NCI-H2081 (cell line): ENCODE measurements around the gene PXYLP1.

Source experiments
- DNase-seq, 2 experiments: peaks; one replicate each; lab custom pipeline; 2025; lab: John Stamatoyannopoulos, UW

The PXYLP1 gene

GRCh38 chr3:141326626-141327025, 95.0 kb downstream of the PXYLP1 start:
- no peak for DNase-seq

GRCh38 chr3:141328286-141329166, 96.9 kb downstream of the PXYLP1 start:
- no peak for DNase-seq

- no peak for DNase-seq
Observed at GRCh38 chr3:141330235-141330634, 98.6 kb downstream of the PXYLP1 start.

- no peak for DNase-seq
Observed at GRCh38 chr3:141330718-141331376, 99.2 kb downstream of the PXYLP1 start.

GRCh38 chr3:141331377-141332318, 100.0 kb downstream of the PXYLP1 start:
- DNase-seq = no peak

- DNase-seq = no peak
Observed at GRCh38 chr3:141332416-141332815, 100.8 kb downstream of the PXYLP1 start.

- no peak for DNase-seq
Observed at GRCh38 chr3:141333836-141334626, 102.4 kb downstream of the PXYLP1 start.

- DNase-seq = no peak
Observed at GRCh38 chr3:141334627-141335250, 103.1 kb downstream of the PXYLP1 start.

GRCh38 chr3:141335531-141336061, 104.0 kb downstream of the PXYLP1 start:
- DNase-seq = no peak

- DNase-seq = no peak
Observed at GRCh38 chr3:141336672-141337522, 105.3 kb downstream of the PXYLP1 start.

- DNase-seq = peak in 1 of 2 experiments; percentile 22
Observed at GRCh38 chr3:141337523-141337854, 105.9 kb downstream of the PXYLP1 start.

GRCh38 chr3:141337991-141338390, 106.4 kb downstream of the PXYLP1 start:
- DNase-seq = no peak

- DNase-seq = no peak
Observed at GRCh38 chr3:141338881-141339280, 107.3 kb downstream of the PXYLP1 start.

GRCh38 chr3:141341536-141341935, 109.9 kb downstream of the PXYLP1 start:
- DNase-seq = no peak

GRCh38 chr3:141342386-141342785, 110.8 kb downstream of the PXYLP1 start:
- no peak for DNase-seq

GRCh38 chr3:141343077-141343476, 111.5 kb downstream of the PXYLP1 start:
- DNase-seq = no peak

GRCh38 chr3:141343865-141344271, 112.2 kb downstream of the PXYLP1 start:
- DNase-seq = no peak
